ENCODE results near the gene TET3.

GRCh38 chr2:74007711-74008110 lies 23.0 kb downstream of the TET3 start:
- TF ChIP-seq GATA3 (IDR thresholded peaks at IDR 0.05; ENCODE audit: low read depth, low read length) (no peak), GATA2 (IDR thresholded peaks at IDR 0.05; ENCODE audit: low read depth, low read length) (no peak)

All from SH-SY5Y (cell line).